Epithelial cell of proximal tubule (primary cell): Measurements from ENCODE around the gene ZNF239. TPM values are rescaled to one million over a fixed set of nuclear protein-coding genes. Genes with fewer than 3 reads are reported as not detected.

Experiments
- DNase-seq: peaks from one replicate; pipeline ENCODE4 v3.0.0-alpha.2; 2011; ENCODE audit warnings: low read depth
- H3K4me3 ChIP-seq: 2 replicates; pipeline ENCODE4 v1.5.1; 2011; ENCODE audit warnings: low read depth, mild to moderate bottlenecking, low read length
- CTCF ChIP-seq: conservative IDR thresholded peaks from 2 replicates; pipeline ENCODE4 v1.5.1; 2012; ENCODE audit warnings: low read depth, mild to moderate bottlenecking, low read length
- total RNA-seq: library from RNA; depleted of rRNA; stranded (reverse); fragments of >200 nt; gene quantifications from 2 replicates; pipeline ENCODE4 v1.2.3, GENCODE V29; 2015

ZNF239 gene
- total RNA-seq, 1 donor from 2014 or later: 4.4 TPM

GRCh38 chr10:43524434-43525247 is 49.8 kb downstream of the ZNF239 start:
- no peak overlapping the region for H3K4me3 ChIP-seq
- DNase-seq: no peak
- no peak for TF ChIP-seq CTCF

Other genes starting within 250 kb of the ZNF239 start
- not detected in 2 replicates for gene FXYD4, start 203.0 kb downstream of the ZNF239 start, total RNA-seq
- 207 and 359 TPM in 2 replicates for gene HNRNPF, start 165.4 kb downstream of the ZNF239 start, total RNA-seq
- gene ZNF487, start 137.5 kb downstream of the ZNF239 start, total RNA-seq: 0.81 and 2.2 TPM in 2 replicates
- 4.2 and 5.0 TPM in 2 replicates for gene ZNF485, start 31.8 kb upstream of the ZNF239 start, total RNA-seq
- gene ZNF32, start 74.3 kb upstream of the ZNF239 start, total RNA-seq: 25.8 and 32.1 TPM in 2 replicates